ENCODE measurements around the gene SRPK2.

DNA sequence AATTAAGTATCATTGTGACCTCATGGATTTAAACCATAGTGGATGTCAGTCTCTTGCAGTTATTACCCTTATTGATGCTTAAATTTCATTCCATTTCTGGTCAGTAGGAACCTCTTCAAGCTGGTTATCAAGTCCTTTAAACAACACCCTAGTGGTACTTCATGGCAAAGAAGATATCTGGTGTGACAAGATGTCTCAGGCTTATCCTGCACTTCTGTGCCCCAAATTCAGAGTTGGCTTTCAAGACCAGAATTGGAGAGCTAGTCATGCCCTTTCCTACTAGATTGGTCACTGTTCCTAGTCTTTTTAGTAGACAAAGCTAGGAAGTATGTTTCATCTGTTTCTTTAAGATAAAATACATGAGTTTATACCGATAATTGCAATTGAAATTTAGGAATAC lies 319.8 kb downstream of the SRPK2 start:
- TF ChIP-seq FOSL2 (IDR thresholded peaks at IDR 0.05; ENCODE audit: borderline replicate concordance, low read depth) (no peak), GATA2 (CRISPR knock-in tag; IDR thresholded peaks at IDR 0.05) (no peak), EP300 (IDR thresholded peaks at IDR 0.05; ENCODE audit: borderline replicate concordance in 1 of 2, low read depth in 1 of 2, low read length in 1 of 2) (no peak), RAD21 (IDR thresholded peaks at IDR 0.05; ENCODE audit: low read length) (no peak)
- TF ChIP-seq, protein P1, sequence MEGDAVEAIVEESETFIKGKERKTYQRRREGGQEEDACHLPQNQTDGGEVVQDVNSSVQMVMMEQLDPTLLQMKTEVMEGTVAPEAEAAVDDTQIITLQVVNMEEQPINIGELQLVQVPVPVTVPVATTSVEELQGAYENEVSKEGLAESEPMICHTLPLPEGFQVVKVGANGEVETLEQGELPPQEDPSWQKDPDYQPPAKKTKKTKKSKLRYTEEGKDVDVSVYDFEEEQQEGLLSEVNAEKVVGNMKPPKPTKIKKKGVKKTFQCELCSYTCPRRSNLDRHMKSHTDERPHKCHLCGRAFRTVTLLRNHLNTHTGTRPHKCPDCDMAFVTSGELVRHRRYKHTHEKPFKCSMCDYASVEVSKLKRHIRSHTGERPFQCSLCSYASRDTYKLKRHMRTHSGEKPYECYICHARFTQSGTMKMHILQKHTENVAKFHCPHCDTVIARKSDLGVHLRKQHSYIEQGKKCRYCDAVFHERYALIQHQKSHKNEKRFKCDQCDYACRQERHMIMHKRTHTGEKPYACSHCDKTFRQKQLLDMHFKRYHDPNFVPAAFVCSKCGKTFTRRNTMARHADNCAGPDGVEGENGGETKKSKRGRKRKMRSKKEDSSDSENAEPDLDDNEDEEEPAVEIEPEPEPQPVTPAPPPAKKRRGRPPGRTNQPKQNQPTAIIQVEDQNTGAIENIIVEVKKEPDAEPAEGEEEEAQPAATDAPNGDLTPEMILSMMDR (IDR thresholded peaks at IDR 0.05), result no peak
- TF ChIP-seq, protein P2, sequence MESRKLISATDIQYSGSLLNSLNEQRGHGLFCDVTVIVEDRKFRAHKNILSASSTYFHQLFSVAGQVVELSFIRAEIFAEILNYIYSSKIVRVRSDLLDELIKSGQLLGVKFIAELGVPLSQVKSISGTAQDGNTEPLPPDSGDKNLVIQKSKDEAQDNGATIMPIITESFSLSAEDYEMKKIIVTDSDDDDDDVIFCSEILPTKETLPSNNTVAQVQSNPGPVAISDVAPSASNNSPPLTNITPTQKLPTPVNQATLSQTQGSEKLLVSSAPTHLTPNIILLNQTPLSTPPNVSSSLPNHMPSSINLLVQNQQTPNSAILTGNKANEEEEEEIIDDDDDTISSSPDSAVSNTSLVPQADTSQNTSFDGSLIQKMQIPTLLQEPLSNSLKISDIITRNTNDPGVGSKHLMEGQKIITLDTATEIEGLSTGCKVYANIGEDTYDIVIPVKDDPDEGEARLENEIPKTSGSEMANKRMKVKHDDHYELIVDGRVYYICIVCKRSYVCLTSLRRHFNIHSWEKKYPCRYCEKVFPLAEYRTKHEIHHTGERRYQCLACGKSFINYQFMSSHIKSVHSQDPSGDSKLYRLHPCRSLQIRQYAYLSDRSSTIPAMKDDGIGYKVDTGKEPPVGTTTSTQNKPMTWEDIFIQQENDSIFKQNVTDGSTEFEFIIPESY (IDR thresholded peaks at IDR 0.05; ENCODE audit: borderline replicate concordance, low read depth), result no peak
- TF ChIP-seq, protein P3, sequence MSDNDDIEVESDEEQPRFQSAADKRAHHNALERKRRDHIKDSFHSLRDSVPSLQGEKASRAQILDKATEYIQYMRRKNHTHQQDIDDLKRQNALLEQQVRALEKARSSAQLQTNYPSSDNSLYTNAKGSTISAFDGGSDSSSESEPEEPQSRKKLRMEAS (IDR thresholded peaks at IDR 0.05; ENCODE audit: low read depth), result no peak

Measured in SK-N-SH (cell line).